Measurements from ENCODE around the gene ICAM4.
"Not testable (repeated sequence)": the region's sequence is repeated elsewhere in the genome, so short reads cannot be mapped to it uniquely, and the experiment has no call there.

The ICAM4 gene, protein sequence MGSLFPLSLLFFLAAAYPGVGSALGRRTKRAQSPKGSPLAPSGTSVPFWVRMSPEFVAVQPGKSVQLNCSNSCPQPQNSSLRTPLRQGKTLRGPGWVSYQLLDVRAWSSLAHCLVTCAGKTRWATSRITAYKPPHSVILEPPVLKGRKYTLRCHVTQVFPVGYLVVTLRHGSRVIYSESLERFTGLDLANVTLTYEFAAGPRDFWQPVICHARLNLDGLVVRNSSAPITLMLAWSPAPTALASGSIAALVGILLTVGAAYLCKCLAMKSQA

DNA sequence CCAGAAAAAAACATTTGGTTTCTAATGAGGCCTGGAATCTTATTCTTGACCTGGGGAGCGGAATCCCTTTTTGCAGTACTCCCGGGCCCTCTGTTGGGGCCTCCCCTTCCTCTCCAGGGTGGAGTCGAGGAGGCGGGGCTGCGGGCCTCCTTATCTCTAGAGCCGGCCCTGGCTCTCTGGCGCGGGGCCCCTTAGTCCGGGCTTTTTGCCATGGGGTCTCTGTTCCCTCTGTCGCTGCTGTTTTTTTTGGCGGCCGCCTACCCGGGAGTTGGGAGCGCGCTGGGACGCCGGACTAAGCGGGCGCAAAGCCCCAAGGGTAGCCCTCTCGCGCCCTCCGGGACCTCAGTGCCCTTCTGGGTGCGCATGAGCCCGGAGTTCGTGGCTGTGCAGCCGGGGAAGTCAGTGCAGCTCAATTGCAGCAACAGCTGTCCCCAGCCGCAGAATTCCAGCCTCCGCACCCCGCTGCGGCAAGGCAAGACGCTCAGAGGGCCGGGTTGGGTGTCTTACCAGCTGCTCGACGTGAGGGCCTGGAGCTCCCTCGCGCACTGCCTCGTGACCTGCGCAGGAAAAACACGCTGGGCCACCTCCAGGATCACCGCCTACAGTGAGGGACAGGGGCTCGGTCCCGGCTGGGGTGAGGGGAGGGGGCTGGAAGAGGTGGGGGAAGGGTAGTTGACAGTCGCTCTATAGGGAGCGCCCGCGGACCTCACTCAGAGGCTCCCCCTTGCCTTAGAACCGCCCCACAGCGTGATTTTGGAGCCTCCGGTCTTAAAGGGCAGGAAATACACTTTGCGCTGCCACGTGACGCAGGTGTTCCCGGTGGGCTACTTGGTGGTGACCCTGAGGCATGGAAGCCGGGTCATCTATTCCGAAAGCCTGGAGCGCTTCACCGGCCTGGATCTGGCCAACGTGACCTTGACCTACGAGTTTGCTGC, at the start of gene ICAM4:
Gene ICAM4 (plus strand): TSS at position 153 of the 935 bp plus-strand sequence. CDS start 58 bp downstream, at position 211.
- DNase-seq (ENCODE audit: low read depth): no peak

DNA sequence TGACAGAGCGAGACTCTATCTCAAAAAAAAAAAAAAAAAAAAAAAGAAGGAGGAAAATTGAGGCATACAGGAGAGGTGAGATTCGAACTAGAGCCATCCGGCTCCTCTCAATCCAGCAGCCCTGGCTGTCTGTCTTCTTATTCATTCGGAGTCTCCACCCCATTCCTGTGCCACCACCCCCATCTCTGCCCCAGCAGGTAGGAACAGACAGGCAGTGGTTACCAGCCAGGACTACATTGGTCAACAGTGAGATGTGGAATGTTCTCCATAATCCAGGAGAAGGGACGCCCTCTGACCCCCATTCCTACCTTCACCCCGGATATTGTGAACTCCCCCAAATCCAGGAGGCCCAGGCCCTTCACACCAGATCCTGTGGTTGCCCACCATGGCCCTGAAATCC, 49.1 kb upstream of the ICAM4 start:
- no peak for DNase-seq (ENCODE audit: low read depth)

DNA sequence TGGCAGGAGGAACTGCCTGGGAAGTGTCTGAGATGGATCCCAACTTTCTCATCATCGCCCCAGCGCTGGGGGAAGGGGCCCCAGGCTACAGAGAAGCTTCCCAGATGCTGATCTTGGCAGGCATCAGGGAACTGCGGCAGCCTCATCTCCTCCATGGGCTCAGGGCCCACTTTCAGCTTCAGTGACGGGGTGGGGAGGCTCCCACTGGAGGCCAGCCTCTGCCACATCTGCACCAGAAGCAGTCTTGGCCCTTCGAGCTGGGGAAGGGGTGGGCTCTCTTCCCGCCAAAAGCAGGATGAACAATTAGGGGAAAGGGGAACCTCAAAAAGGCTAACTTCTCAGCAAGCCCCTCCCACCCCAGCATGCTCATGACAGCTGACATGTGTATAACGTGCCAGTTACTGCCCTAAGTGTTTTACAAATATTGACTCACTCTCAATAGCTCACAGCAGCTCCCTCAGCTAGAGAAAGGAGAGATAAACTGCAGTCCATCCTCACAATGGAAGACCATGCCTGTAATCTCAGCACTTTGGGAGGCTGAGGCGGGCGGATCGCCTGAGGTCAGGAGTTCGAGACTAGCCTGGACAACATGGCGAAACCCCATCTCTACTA, 48.5 kb upstream of the ICAM4 start:
- no peak for DNase-seq (ENCODE audit: low read depth)

DNA sequence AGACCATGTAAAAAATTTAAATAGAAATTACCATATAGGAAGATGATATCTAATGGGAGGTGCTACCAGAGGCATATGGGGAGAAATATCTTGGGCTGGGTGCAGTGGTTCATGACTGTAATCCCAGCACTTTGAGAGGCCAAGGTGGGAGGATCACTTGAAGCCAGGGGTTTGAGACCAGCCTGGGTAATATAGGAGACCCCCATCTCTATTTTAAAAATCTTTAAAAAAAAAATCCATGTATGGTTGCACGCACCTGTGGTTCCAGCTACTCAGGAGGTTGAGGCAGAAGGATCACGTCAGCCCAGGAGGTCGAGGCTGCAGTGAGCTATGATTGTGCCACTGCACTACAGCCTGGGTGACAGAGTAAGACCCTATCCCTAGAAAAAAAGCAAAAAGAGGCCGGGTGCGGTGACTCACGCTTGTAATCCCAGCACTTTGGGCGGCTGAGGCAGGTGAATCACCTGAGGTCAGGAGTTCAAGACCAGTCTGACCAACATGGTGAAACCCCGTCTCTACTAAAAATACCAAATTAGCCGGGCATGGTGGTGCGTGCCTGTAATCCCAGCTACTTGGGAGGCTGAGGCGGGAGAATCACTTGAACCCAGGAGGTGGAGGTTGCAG, 44.8 kb upstream of the ICAM4 start:
- DNase-seq (ENCODE audit: low read depth): not testable (repeated sequence)

DNA sequence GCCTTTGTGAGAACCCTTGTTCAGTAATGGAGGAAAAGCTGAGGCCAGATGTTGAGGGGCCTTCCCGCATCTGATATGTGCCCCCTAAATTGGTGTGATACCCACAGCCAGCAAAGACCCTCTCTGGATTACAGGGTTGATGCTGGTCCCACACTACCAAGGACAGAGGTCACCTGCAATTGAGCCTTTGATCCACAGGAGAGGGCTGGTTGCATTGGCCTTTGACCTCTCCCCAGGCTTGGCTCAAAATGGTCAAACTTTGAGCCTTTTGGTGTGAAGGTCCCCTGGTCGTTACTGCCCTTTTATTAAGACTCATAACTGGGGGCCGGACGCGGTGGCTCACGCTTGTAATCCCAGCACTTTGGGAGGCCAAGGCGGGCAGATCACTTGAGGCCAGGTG, 43.1 kb upstream of the ICAM4 start:
- no peak for DNase-seq (ENCODE audit: low read depth)

DNA sequence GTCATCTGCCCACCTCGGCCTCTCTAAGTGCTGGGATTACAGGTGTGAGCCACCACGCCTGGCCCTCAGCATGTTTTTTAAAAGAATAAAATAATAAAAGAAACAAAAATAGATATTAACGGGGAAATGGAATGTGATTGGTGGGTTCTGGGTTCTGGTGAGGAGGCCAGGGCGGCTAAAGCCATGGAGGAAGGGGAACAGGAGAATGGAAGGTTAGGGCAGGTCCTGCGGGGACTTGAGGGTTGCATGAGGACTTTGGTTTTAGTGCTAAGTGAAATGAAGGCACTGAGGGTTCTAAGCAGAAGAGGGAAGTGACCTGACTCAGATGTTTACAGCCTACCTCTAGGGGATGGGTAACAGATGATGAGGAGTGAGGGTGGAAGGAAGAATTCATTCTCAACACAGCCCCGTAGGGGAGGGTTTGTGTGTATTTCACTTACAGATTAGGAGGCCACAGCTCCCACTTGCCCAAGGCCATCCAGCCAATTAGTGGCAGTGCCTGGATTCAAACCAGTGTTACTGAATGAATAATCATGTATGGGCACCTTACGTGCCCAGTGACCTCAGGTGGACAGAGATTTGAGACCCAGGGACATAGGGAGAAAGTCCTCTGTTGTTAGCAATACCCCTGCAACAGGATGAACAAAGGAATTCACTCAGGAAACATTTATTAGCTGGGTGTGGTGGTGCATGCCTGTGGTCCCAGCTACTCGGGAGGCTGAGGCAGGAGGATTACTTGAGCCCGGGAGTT, 41.4 kb upstream of the ICAM4 start:
- DNase-seq (ENCODE audit: low read depth): no peak

DNA sequence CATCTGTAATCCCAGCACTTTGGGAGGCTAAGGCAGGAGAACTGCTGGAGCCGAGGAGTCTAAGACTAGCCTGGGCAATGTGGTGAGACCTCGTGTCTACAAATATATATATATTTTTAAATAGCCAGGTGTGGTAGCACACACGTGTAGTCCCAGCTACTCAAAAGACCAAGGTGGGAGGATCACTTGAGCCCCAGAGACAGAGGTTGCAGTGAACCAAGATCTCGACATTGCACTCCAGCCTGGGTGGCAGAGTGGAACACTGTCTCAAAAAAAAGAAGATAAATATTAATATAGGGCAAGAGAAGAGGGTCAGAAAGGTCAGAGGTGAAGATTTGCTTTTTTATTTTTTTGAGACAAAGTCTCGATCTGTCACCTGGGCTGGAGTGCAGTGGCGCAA, 40.2 kb upstream of the ICAM4 start:
- no peak for DNase-seq (ENCODE audit: low read depth)

DNA sequence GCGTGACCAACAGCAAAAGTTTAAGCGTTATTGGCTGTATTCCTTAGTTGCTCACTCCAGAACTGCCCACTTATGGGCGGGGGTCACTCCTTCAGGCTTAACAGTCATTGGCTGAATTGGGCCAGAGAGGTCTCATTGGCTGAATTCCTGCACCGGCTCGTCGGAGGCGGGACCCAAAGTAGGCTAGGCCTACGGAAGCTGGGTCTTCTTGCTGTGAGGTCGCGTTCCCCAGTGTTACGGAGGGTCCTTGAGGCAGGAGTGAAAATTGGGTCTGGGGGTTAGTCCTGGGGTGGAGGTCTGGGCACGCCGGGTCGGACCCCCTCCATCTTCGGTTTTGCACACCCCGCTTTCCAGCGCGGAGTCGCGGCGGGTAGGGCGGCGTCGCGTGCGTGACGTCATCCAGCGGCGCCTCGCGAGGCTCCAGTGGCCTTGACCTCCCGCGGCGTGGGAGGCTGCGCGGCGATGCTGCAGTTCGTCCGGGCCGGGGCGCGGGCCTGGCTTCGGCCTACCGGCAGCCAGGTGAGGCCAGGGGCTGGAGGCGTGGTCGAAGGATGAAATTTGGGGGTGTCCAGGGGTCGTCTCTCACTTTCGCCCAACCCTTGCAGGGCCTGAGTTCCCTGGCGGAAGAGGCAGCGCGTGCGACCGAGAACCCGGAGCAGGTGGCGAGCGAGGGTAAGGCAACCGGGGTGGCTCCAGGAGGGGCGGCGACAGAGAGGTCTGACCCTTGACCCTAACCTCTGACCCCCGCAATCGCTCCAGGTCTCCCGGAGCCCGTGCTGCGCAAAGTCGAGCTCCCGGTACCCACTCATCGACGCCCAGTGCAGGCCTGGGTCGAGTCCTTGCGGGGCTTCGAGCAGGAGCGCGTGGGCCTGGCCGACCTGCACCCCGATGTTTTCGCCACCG, 34.7 kb upstream of the ICAM4 start, which contains the start of gene MRPL4:
Gene MRPL4 (plus strand): TSS at position 423 of the 903 bp plus-strand sequence. CDS start 40 bp downstream, at position 463.
- DNase-seq (ENCODE audit: low read depth): peak; percentile 88

DNA sequence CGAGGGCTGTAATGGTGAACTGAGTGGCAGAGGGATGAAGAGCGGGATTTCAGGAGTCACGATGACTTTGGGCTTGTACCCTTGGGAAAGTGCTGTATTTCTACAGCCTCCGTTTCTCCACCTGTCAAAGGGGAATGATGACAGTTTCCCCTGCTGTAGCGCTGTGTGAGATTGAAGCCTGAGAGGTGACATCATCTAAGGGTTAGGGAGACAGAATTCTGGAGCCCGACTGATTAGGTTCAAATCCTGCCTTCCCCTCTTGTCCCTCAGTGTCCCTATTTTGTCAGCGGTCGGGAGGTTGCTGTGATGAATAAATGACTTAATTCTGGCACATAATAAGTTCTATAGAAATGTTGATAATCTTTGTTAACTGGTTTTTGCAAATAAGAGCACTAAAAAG, 34.0 kb upstream of the ICAM4 start:
- no peak for DNase-seq (ENCODE audit: low read depth)

DNA sequence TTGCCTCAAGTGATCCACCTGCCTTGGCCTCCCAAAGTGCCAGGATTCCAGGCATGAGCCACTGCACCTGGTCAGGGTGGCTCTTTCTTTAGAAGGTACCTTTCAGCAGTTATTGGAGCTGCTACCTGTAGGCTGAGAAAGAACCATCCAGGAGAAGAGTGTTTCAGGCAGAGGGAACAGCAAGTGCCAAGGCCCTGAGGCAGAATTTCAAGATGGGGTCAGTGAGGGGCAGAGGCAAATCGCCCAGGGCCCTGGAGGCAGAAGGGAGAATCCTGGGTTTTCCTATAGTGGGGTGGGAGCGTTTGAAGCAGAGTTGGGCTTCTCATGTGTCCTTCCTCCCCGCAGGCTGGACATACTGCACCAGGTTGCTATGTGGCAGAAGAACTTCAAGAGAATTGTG, 32.5 kb upstream of the ICAM4 start:
- DNase-seq (ENCODE audit: low read depth): no peak

DNA sequence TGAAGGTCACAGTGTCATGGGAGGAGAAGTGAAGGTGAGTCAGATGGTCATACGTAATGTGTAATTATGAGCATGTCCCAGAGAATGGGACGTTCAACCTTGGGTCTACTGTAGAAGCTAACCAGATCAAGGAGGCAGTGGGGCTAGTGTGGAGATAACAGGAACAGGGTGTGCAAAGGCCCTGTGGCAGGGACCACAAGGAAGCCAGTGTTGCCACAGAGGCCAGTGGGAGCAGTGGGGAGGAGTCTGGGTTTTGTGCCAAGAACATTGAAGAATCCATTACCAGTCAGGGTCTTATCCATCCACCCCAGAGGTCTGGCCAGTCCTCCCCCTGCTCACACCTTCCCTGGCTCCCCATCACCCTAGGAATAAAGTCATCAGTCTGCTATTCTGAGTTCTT, 31.4 kb upstream of the ICAM4 start:
- no peak for DNase-seq (ENCODE audit: low read depth)

DNA sequence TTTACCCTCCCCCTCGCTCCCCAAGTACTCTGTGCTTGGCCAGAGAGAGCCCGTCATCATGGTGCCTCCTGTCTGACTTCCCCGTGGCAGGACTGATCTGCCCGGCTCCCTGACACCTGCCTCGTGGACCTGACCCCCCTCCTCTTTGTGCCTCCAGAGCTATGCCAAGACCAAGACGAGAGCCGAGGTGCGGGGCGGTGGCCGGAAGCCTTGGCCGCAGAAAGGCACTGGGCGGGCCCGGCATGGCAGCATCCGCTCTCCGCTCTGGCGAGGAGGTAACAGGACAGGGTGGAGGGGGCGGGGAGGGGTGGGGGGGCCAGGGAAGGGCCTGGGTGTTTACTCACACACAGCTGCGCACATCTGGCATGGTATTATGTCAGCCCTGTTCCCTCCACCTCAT, 30.2 kb upstream of the ICAM4 start:
- no peak for DNase-seq (ENCODE audit: low read depth)

DNA sequence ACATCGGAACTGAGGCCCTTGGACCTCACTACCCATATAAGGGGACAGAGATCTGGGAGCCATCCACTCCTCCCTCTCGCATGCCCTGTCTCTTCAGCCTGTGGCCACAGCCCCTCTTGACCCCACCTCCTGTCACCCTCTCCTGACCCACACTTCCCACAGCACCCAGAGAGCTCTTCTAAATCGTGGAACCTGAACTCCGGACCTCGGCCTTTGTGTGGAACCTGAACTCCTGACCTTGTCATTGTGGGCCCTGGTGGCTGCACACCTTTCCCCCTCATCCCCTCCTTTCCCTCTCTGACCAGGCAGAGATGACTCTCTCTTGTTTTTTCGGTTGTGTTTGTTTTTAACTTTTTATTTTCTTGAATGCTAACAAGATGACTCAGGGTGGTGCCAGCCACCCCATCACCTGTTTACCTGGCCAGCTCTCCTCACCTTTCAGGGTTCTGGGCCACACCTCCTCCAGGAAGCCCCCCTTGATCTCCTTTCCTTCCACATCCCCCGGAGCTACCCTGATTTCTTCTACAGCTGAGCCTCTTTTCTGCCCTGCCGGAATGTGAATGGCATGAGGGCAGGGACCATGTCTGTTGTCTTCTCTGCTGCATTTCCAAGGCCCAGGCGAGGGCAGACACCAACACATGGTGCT, 29.7 kb upstream of the ICAM4 start:
- DNase-seq (ENCODE audit: low read depth): no peak

DNA sequence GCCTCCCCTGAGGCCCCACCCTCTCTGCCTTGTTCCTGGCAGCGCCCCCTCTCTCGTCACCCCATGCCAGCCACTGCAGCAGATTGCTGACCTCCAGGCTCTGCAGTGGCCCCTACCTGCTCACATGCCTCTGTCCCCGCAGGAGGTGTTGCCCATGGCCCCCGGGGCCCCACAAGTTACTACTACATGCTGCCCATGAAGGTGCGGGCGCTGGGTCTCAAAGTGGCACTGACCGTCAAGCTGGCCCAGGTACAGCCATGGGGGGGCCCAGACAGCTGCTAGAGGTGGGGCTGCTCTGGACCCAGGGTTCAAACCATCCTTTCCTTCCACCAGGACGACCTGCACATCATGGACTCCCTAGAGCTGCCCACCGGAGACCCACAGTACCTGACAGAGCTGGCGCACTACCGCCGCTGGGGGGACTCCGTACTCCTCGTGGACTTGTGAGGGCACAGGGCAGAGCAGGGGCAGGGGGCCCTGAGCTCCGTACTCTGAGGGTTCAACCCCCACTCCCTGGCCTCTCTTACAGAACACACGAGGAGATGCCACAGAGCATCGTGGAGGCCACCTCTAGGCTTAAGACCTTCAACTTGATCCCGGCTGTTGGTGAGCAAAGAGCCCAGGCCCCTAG, 28.6 kb upstream of the ICAM4 start:
- DNase-seq (ENCODE audit: low read depth): no peak

DNA sequence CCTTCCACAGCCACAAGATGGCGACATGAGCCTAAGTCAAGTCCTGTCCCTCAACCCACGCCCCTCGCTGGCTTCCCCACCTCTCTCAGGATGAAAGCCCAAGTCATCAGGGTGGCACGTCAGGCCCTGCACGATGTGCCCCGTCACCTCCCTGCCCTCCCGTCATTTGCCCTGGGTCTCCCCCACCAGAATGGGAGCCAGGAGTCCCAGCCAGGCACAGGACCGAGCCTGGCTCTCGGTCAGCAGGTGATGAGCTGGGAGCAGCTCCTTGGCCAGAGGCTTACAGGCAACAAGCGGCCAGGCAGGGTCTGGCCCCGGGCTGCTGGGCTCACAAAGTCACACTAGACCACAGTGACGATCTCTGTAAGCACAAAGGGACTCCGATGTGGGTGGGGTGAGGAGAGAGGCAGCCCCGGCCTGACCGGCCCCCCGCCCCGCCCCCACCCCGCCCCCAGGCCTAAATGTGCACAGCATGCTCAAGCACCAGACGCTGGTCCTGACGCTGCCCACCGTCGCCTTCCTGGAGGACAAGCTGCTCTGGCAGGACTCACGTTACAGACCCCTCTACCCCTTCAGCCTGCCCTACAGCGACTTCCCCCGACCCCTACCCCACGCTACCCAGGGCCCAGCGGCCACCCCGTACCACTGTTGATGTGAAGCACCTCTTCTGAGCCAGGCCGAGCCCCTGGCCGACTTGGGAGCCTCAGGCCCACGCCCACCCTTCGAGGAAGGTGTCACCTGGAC, 27.4 kb upstream of the ICAM4 start:
- peak; percentile 67 for DNase-seq (ENCODE audit: low read depth)

DNA sequence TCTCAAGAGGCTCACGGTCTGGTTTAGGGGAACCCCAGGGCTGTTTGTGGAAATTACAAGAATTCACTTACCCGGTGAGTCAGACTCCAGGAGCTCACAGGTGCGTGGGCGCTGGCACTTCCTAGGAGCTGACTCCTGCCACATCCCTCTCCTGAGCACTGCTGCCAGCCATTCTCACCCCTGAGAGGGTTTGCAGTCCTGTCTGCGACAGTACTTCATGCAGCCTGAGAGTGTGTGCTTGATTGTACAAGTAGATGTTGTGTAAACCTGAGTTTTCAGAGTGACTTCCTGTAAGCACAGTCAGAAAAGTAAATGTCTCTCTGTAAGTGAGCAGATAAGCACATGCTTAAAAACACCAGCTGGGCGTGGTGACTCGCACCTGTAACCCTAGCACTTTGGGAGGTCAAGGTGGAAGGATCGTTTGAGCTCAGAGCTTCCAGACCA, 26.6 kb upstream of the ICAM4 start:
- DNase-seq (ENCODE audit: low read depth): no peak

DNA sequence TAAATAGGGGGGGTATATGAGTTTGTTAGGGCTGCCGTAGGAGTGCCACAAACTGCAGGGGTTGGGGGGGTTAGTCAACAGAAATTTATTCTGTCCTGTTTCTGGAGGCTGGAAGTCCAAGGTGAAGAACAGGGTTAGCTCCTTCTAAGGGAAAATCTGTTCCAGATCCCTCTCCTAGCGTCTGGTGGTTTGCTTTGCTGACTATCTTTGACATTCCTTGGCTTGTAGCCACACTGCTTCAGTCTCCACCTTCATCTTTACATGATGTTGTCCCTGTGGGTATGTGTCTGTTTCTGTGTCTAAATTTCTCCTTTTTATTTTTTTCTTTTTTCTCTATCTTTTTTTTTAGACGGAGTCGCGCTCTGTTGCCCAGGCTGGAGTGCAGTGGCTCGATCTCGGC, 24.0 kb upstream of the ICAM4 start:
- DNase-seq (ENCODE audit: low read depth): no peak

DNA sequence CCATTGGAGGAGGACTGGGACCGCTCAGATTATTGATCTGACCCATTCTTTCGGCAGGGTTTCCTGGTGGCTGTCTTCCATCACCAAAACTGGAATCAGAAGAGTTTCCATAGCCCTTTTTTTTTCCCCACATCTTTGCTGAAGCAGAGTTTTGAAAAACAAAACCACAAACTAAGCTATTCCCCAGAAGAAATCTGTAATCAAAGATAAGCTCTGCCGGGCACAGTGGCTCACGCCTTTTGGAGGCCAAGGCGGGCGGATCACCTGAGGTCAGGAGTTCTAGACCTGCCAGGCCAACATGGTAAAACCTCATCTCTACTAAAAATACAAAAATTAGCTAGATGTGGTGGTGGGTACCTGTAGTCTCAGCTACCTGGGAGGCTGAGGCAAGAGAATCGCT, 20.0 kb upstream of the ICAM4 start:
- no peak for DNase-seq (ENCODE audit: low read depth)

DNA sequence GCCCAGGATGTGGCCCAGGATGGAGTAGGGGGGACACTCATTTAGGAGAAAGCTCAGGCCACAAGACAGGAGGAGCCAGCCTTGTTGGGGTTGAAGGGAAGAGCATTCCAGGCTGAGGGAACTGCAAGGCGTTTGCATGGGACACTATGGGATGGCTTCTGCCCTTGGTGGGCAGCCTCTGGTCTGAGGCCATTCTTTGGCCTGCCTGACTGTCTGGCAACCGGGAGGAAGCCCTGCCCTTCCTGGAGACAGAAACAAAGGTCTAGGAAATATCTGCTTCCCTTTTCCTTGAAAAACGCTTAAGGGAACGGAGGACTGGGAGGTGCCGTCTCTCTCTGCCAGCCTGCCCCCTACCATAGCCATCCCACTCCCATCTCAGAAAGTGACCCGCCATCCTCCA, 18.7 kb upstream of the ICAM4 start:
- DNase-seq (ENCODE audit: low read depth): no peak

Measured in activated T-helper 1 cell treated with Interleukin-2 at 50 U/mL for 16 hours (primary cell).